SK-N-SH (cell line): ENCODE results near the gene HSPH1. TPM values are rescaled to one million over a fixed set of nuclear protein-coding genes. Genes with fewer than 3 reads are reported as not detected.
A peak's percentile ranks its signal among the peaks of the same experiment; 100 is the strongest.

Experiments used
- CTCF ChIA-PET: fragments of 300-600, 350-600 bp; formaldehyde crosslinking; extraction: SDS; loops from one replicate; lab custom pipeline; 2021; lab: Yijun Ruan, JAX
- POLR2A ChIA-PET: fragments of 350-600 bp; sonication (Branson Sonifier 250); formaldehyde crosslinking; extraction: SDS; loops from one replicate; lab custom pipeline; 2020; ENCODE audit warnings: antibody characterized with exemption, inconsistent platforms; lab: Yijun Ruan, JAX
- DNase-seq: peaks from one replicate; pipeline ENCODE4 v3.0.0; 2012
- H2AFZ ChIP-seq: fragments of 200-600 bp; sonication (generic); 2 replicates; pipeline ENCODE4 v1.8.1; 2016; ENCODE audit warnings: antibody characterized with exemption, mild to moderate bottlenecking, low read depth
- H3F3A ChIP-seq: fragments of 200-600 bp; sonication (generic); replicated peaks from 2 replicates; pipeline ENCODE3; 2016; ENCODE audit warnings: antibody characterized with exemption, mild to moderate bottlenecking; ENCODE audit not compliant: insufficient read depth
- H3K27ac ChIP-seq, 2 experiments: fragments of 200-500 bp in 1 of 2; fragments of 200-600 bp in 1 of 2; sonication (Bioruptor generic) in 1 of 2; sonication (generic), shearing (Covaris generic) in 1 of 2; 2 replicates each; pipeline versions ENCODE4 v1.5.1 to v1.6.1; 2014 to 2016; ENCODE audit warnings: low read depth in 2 of 2, inconsistent platforms in 1 of 2, low read length in 1 of 2, mild to moderate bottlenecking in 1 of 2, mixed read lengths in 1 of 2
- H3K27me3 ChIP-seq: fragments of 200-600 bp; sonication (generic), shearing (Covaris generic); 2 replicates; pipeline ENCODE4 v1.6.1; 2016; ENCODE audit warnings: mixed run types; ENCODE audit not compliant: insufficient read depth
- H3K36me3 ChIP-seq, 2 experiments: fragments of 200-500 bp in 1 of 2; fragments of 200-600 bp in 1 of 2; sonication (Bioruptor generic) in 1 of 2; sonication (generic) in 1 of 2; replicated peaks in 1 of 2; 2 replicates each; pipeline versions ENCODE3 to v1.5.1; 2014 to 2016; ENCODE audit warnings: low read length in 1 of 2, mild to moderate bottlenecking in 1 of 2; ENCODE audit not compliant: insufficient read depth in 2 of 2, control insufficient read depth in 1 of 2
- H3K4me1 ChIP-seq, 2 experiments: fragments of 200-500 bp in 1 of 2; fragments of 200-600 bp in 1 of 2; sonication (Bioruptor generic) in 1 of 2; sonication (generic), shearing (Covaris generic) in 1 of 2; 2 replicates each; pipeline versions ENCODE4 v1.5.1 to v1.6.1; 2014 to 2016; ENCODE audit warnings: low read depth in 1 of 2, low read length in 1 of 2, mixed run types in 1 of 2; ENCODE audit not compliant: insufficient read depth in 2 of 2, control insufficient read depth in 1 of 2
- H3K4me2 ChIP-seq: fragments of 200-600 bp; sonication (generic), shearing (Covaris generic); 2 replicates; pipeline ENCODE4 v1.6.1; 2017; ENCODE audit warnings: mixed run types
- H3K4me3 ChIP-seq, 2 experiments: fragments of 200-500 bp in 1 of 2; fragments of 200-600 bp in 1 of 2; sonication (Bioruptor generic) in 1 of 2; sonication (generic), shearing (Covaris generic) in 1 of 2; 2 replicates each; pipeline versions ENCODE4 v1.5.1 to v1.8.1; 2014 to 2016; ENCODE audit warnings: low read depth in 2 of 2, inconsistent platforms in 1 of 2, low read length in 1 of 2, mild to moderate bottlenecking in 1 of 2, mixed read lengths in 1 of 2, moderate library complexity in 1 of 2
- H3K79me2 ChIP-seq: fragments of 200-600 bp; sonication (generic); 2 replicates; pipeline ENCODE4 v1.8.1; 2017; ENCODE audit warnings: mild to moderate bottlenecking; ENCODE audit not compliant: insufficient read depth
- H3K9ac ChIP-seq: fragments of 200-600 bp; sonication (generic); 2 replicates; pipeline ENCODE4 v1.6.1; 2017; ENCODE audit warnings: mixed run types
- H3K9me2 ChIP-seq: fragments of 200-600 bp; sonication (generic); 2 replicates; pipeline ENCODE4 v1.6.1; 2017; ENCODE audit warnings: mixed run types
- H3K9me3 ChIP-seq: fragments of 200-600 bp; sonication (generic); 2 replicates; pipeline ENCODE4 v1.6.1; 2017; ENCODE audit warnings: mixed run types, mild to moderate bottlenecking, moderate library complexity
- H4K20me1 ChIP-seq: fragments of 200-600 bp; sonication (generic); 2 replicates; pipeline ENCODE4 v1.6.1; 2017; ENCODE audit warnings: mild to moderate bottlenecking, mixed run types; ENCODE audit not compliant: insufficient read depth
- CHD2 ChIP-seq: fragments of 150-350 bp; IDR thresholded peaks from 2 replicates; pipeline ENCODE4 v1.6.1; 2018; ENCODE audit warnings: low read length; ENCODE audit not compliant: partially characterized antibody
- ELF1 ChIP-seq: IDR thresholded peaks from 2 replicates; pipeline ENCODE4 v1.4.0; 2012
- EP300 ChIP-seq, 2 experiments: IDR thresholded peaks; 2 replicates each; pipeline versions ENCODE4 v1.4.0 to v1.6.1; 2012; ENCODE audit warnings: borderline replicate concordance in 1 of 2, low read depth in 1 of 2, low read length in 1 of 2
- FOSL2 ChIP-seq: IDR thresholded peaks from 2 replicates; pipeline ENCODE4 v1.4.0; 2012; ENCODE audit warnings: low read depth, mild to moderate bottlenecking, moderate library complexity, borderline replicate concordance
- GABPA ChIP-seq: IDR thresholded peaks from 2 replicates; pipeline ENCODE4 v1.4.0; 2012; ENCODE audit warnings: low read depth, mild to moderate bottlenecking
- MAX ChIP-seq: IDR thresholded peaks from 2 replicates; pipeline ENCODE4 v1.4.0; 2012; ENCODE audit warnings: low read depth
- MEF2A ChIP-seq: IDR thresholded peaks from 2 replicates; pipeline ENCODE4 v1.4.0; 2012; ENCODE audit warnings: low read depth, borderline replicate concordance
- MXI1 ChIP-seq: IDR thresholded peaks from 2 replicates; pipeline ENCODE4 v1.6.1; 2012; ENCODE audit warnings: mild to moderate bottlenecking, low read depth, low read length, improper control_type of control experiment
- NFIC ChIP-seq: IDR thresholded peaks from 2 replicates; pipeline ENCODE4 v1.4.0; 2012; ENCODE audit warnings: borderline replicate concordance
- POLR2AphosphoS5 ChIP-seq: IDR thresholded peaks from 2 replicates; pipeline ENCODE4 v1.6.1; 2012; ENCODE audit warnings: low read depth, low read length
- RAD21 ChIP-seq: IDR thresholded peaks from 2 replicates; pipeline ENCODE4 v1.6.1; 2012; ENCODE audit warnings: mild to moderate bottlenecking, low read length
- REST ChIP-seq: IDR thresholded peaks from 2 replicates; pipeline ENCODE4 v1.6.1; 2012; ENCODE audit warnings: mild to moderate bottlenecking, low read depth, low read length, moderate library complexity
- RFX5 ChIP-seq: IDR thresholded peaks from 2 replicates; pipeline ENCODE4 v1.6.1; 2012; ENCODE audit warnings: mild to moderate bottlenecking, improper control_type of control experiment, low read length
- SMC3 ChIP-seq: IDR thresholded peaks from 2 replicates; pipeline ENCODE4 v1.6.1; 2012; ENCODE audit warnings: low read depth, low read length, improper control_type of control experiment
- TAF1 ChIP-seq: IDR thresholded peaks from 2 replicates; pipeline ENCODE4 v1.6.1; 2012; ENCODE audit warnings: low read depth, mild to moderate bottlenecking, low read length, moderate library complexity, borderline replicate concordance
- YY1 ChIP-seq: IDR thresholded peaks from 2 replicates; pipeline ENCODE4 v1.4.0; 2012; ENCODE audit warnings: low read depth, mild to moderate bottlenecking
- polyA plus RNA-seq, 3 experiments: library from polyadenylated mRNA; depleted of rRNA; stranded (reverse); fragments of >200 nt; gene quantifications; 2 replicates each; pipeline ENCODE4 v1.2.3, GENCODE V29; 2012
- TF ChIP-seq, protein P1 (sequence below): fragments of 150-350 bp; IDR thresholded peaks from 2 replicates; pipeline ENCODE4 v1.6.1; 2017; ENCODE audit warnings: antibody characterized with exemption, low read length, low read depth, borderline replicate concordance

The HSPH1 gene
- polyA plus RNA-seq, 1 of the 3 experiments (the other 2 are of a cell fraction), result 32.8 TPM

GRCh38 chr13:31167490-31167889 is 5.8 kb upstream of the HSPH1 start:
- POLR2A ChIA-PET, result no interaction called here
- CTCF ChIA-PET, result interaction anchor here (1.0 kb wide), 1 partner anchor 11 kb away, joined by 3 read pairs; no protein-coding TSS in a partner anchor
- H3K9me3 ChIP-seq, result no peaks in the 10 kb centered on the region

More at GRCh38 chr13:31167490-31167889, 5.8 kb upstream of the HSPH1 start:
- DNase-seq, result no peak
- no peak overlapping the region for H3K4me3 ChIP-seq
- no peak overlapping the region for H3K9ac ChIP-seq
- H3K27me3 ChIP-seq, result no peaks in the 10 kb centered on the region
- H3K36me3 ChIP-seq, result no peaks in the 10 kb centered on the region
- H3K27ac ChIP-seq, result no peak overlapping the region
- H3F3A ChIP-seq, result peaks cover 4% of the 10 kb centered on the region
- no peaks in the 10 kb centered on the region for H3K79me2 ChIP-seq
- 0 out of 2 replicates have a peak overlapping the region, but pooled peaks have one; percentile 2 for H2AFZ ChIP-seq
- H3K4me1 ChIP-seq, result peaks cover 0 to 3% of the 10 kb centered on the region in 2 experiments; a peak in 1 of 4 replicates
- H3K4me2 ChIP-seq, result no peak overlapping the region
- TF ChIP-seq GABPA (no peak), MXI1 (no peak), ELF1 (no peak), RFX5 (no peak), POLR2AphosphoS5 (no peak), MAX (no peak), REST (no peak), SMC3 (no peak), CHD2 (no peak), RAD21 (no peak), TAF1 (no peak), FOSL2 (no peak; the same call in 1 of the 2 replicates), MEF2A (no peak), EP300 (IDR thresholded peaks at IDR 0.05; ENCODE audit: borderline replicate concordance in 1 of 2, low read depth in 1 of 2, low read length in 1 of 2) (no peak), YY1 (no peak), NFIC (no peak)
- TF ChIP-seq, protein P1, sequence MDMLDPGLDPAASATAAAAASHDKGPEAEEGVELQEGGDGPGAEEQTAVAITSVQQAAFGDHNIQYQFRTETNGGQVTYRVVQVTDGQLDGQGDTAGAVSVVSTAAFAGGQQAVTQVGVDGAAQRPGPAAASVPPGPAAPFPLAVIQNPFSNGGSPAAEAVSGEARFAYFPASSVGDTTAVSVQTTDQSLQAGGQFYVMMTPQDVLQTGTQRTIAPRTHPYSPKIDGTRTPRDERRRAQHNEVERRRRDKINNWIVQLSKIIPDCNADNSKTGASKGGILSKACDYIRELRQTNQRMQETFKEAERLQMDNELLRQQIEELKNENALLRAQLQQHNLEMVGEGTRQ, result no peak
- H3K9me2 ChIP-seq, result no peaks in the 10 kb centered on the region
- no peaks in the 10 kb centered on the region for H4K20me1 ChIP-seq
